ENCODE data around the gene BLTP2. TPM values are rescaled to one million over a fixed set of nuclear protein-coding genes. Genes with fewer than 3 reads are reported as not detected.
A peak's percentile ranks its signal among the peaks of the same experiment; 100 is the strongest.

Gene BLTP2
- total RNA-seq, 1 experiment from 2014 or later = 140 TPM

- intact Hi-C loops (cut with micrococcal nuclease) = no loop called here
- ChIA-PET CTCF (no interaction called here), POLR2A (no interaction called here), RAD21 (ENCODE audit: low non-redundant PET in 1 of 2, low total read pairs in 2 of 2, uncharacterized antibody in 2 of 2, unreplicated experiment in 2 of 2) (no interaction called here)
- Histone ChIP-seq H3K4me3 (replicated peaks in 1 of 2; ENCODE audit: low read depth in 1 of 2, low read length in 2 of 2) (peak overlapping the region in 1 of 2 experiments; percentile 92; a peak in 1 of 4 replicates), H3K27ac (ENCODE audit: low read depth, low read length) (no peak overlapping the region), H3K9ac (ENCODE audit: low read length) (no peak overlapping the region), H3K27me3 (ENCODE audit: insufficient read depth, low read length) (no peaks in the 10 kb centered on the region), H3K9me3 (ENCODE audit: control insufficient read depth in 1 of 2, insufficient read depth in 1 of 2, low read depth in 1 of 2, low read length in 2 of 2) (no peaks in the 10 kb centered on the region), H3K9me2 (ENCODE audit: insufficient read depth) (no peaks in the 10 kb centered on the region), H2AFZ (ENCODE audit: low read depth, low read length, poor library complexity, severe bottlenecking) (no peak overlapping the region), H4K20me1 (ENCODE audit: insufficient read depth) (no peaks in the 10 kb centered on the region), H3K4me2 (ENCODE audit: low read length) (peak overlapping the region; percentile 77; the same call in 1 of the 2 replicates), H3K36me3 (ENCODE audit: control insufficient read depth in 1 of 2, insufficient read depth in 2 of 2, low read length in 2 of 2) (peaks cover 6 to 29% of the 10 kb centered on the region in 2 experiments; a peak in 2 of 4 replicates), H3K4me1 (ENCODE audit: control insufficient read depth in 1 of 2, insufficient read depth in 2 of 2, low read length in 2 of 2) (peaks cover 12 to 13% of the 10 kb centered on the region in 2 experiments; a peak in 3 of 4 replicates), H3K79me2 (ENCODE audit: insufficient read depth, low read length) (peaks cover 91% of the 10 kb centered on the region)
- TF ChIP-seq ZFX (IDR thresholded peaks at IDR 0.05) (no peak), YY1 (IDR thresholded peaks at IDR 0.05; ENCODE audit: extremely low read depth, insufficient replicate concordance, low read depth, low read length) (no peak), CBX3 (IDR thresholded peaks at IDR 0.05; ENCODE audit: low read depth) (no peak), CEBPB (IDR thresholded peaks at IDR 0.05; ENCODE audit: low read depth) (no peak), TCF7L2 (IDR thresholded peaks at IDR 0.05; ENCODE audit: borderline replicate concordance, extremely low read depth, insufficient read depth, insufficient read length) (no peak), ZBTB33 (IDR thresholded peaks at IDR 0.05; ENCODE audit: extremely low read depth, insufficient replicate concordance, low read length) (no peak), SP1 (IDR thresholded peaks at IDR 0.05; ENCODE audit: low read depth) (no peak), ZNF274 (IDR thresholded peaks at IDR 0.05; ENCODE audit: low read depth, low read length) (no peak)
- TF ChIP-seq, protein P1, sequence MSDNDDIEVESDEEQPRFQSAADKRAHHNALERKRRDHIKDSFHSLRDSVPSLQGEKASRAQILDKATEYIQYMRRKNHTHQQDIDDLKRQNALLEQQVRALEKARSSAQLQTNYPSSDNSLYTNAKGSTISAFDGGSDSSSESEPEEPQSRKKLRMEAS (IDR thresholded peaks at IDR 0.05) = no peak
- BruUV-seq (replicated peaks) = no TSS peak
- DNase-seq (ENCODE audit: low read depth, low spot score) (no peak), ATAC-seq (no peak)
Measured at GRCh38 chr17:28663723-28664122, 18.8 kb upstream of the BLTP2 start.

Data from HCT116 (cell line).